GM23248 (cell line): ENCODE data around the gene CCDC73. TPM values are rescaled to one million over a fixed set of nuclear protein-coding genes. Genes with fewer than 3 reads are reported as not detected.

Source experiments
- DNase-seq: peaks from one replicate; pipeline ENCODE4 v3.0.0-alpha.2; 2015
- H2AFZ ChIP-seq: fragments of 200-600 bp; sonication (generic); 2 replicates; pipeline ENCODE4 v1.6.1; 2016; ENCODE audit warnings: antibody characterized with exemption
- H3F3A ChIP-seq: fragments of 200-600 bp; sonication (generic); 2 replicates; pipeline ENCODE4 v1.6.1; 2016; ENCODE audit warnings: mild to moderate bottlenecking, antibody characterized with exemption, mixed run types; ENCODE audit not compliant: insufficient read depth
- H3K27ac ChIP-seq: fragments of 200-600 bp; sonication (generic); 2 replicates; pipeline ENCODE4 v1.5.1; 2016; ENCODE audit warnings: mild to moderate bottlenecking
- H3K27me3 ChIP-seq: fragments of 200-600 bp; sonication (generic); replicated peaks from 2 replicates; pipeline ENCODE4 v1.6.1; 2016; ENCODE audit warnings: mild to moderate bottlenecking; ENCODE audit not compliant: insufficient read depth
- H3K36me3 ChIP-seq: fragments of 200-600 bp; sonication (generic); 2 replicates; pipeline ENCODE4 v1.6.1; 2016; ENCODE audit warnings: low read depth, mild to moderate bottlenecking
- H3K4me1 ChIP-seq: fragments of 200-600 bp; sonication (generic); 2 replicates; pipeline ENCODE4 v1.6.1; 2016; ENCODE audit warnings: mild to moderate bottlenecking; ENCODE audit not compliant: insufficient read depth
- H3K4me2 ChIP-seq: fragments of 200-600 bp; sonication (generic); one replicate; pipeline ENCODE4 v1.6.1; 2016; ENCODE audit warnings: mild to moderate bottlenecking; ENCODE audit not compliant: unreplicated experiment
- H3K4me3 ChIP-seq: fragments of 200-600 bp; sonication (generic); 2 replicates; pipeline ENCODE4 v1.5.1; 2016; ENCODE audit warnings: mild to moderate bottlenecking
- H3K79me2 ChIP-seq: fragments of 200-600 bp; sonication (generic); 2 replicates; pipeline ENCODE4 v1.6.1; 2016; ENCODE audit warnings: mild to moderate bottlenecking; ENCODE audit not compliant: insufficient read depth
- H3K9ac ChIP-seq: fragments of 200-600 bp; sonication (generic); 2 replicates; pipeline ENCODE4 v1.6.1; 2016; ENCODE audit warnings: mild to moderate bottlenecking
- H3K9me2 ChIP-seq: fragments of 200-600 bp; sonication (generic); 2 replicates; pipeline ENCODE4 v1.6.1; 2016; ENCODE audit warnings: mixed run types, mild to moderate bottlenecking, moderate library complexity; ENCODE audit not compliant: insufficient read depth
- H3K9me3 ChIP-seq: fragments of 200-600 bp; sonication (generic); one replicate; pipeline ENCODE4 v1.6.1; 2017; ENCODE audit warnings: low read depth
- H4K20me1 ChIP-seq: fragments of 200-600 bp; sonication (generic); 2 replicates; pipeline ENCODE4 v1.6.0; 2016; ENCODE audit not compliant: insufficient read depth
- EZH2 ChIP-seq: fragments of 200-600 bp; sonication (generic); IDR thresholded peaks from 2 replicates; pipeline ENCODE4 v1.6.1; 2018; ENCODE audit warnings: antibody characterized with exemption, mild to moderate bottlenecking; ENCODE audit not compliant: insufficient read depth, poor library complexity, severe bottlenecking
- EZH2phosphoT487 ChIP-seq: fragments of 200-600 bp; sonication (generic); IDR thresholded peaks from 2 replicates; pipeline ENCODE4 v1.6.1; 2018; ENCODE audit warnings: antibody characterized with exemption, moderate library complexity, mild to moderate bottlenecking, low read depth; ENCODE audit not compliant: insufficient read depth
- WGBS, 2 experiments: methylation state at CpG; one replicate each; pipeline ENCODE4 v1.1.6; 2015 to 2017; ENCODE audit warnings: low lambda C conversion rate in 2 of 2, low coverage in 1 of 2; ENCODE audit errors: missing lambda C conversion rate in 2 of 2; 5-methylcytosine and 5-hydroxymethylcytosine counted together
- in situ Hi-C: fragments of 300-500 bp; cut with MboI; formaldehyde crosslinking; loops from 2 replicates; pipeline ENCODE4 v1.15.0; 2020
- polyA plus RNA-seq: library from polyadenylated mRNA; unstranded; fragments of >200 nt; fragmentation: Nextera tagmentation; extraction: Ambion mirVana; gene quantifications from 2 replicates; pipeline ENCODE4 v1.2.1, GENCODE V29; 2016
- total RNA-seq: library from RNA; depleted of rRNA; stranded (reverse); fragments of >200 nt; shearing (Covaris generic); gene quantifications from 2 replicates; pipeline ENCODE4 v1.2.3, GENCODE V29; 2014

Gene CCDC73
- total and polyA plus RNA-seq, 2 experiments from 2014 or later: not detected

- no peak overlapping the region for H3K9ac ChIP-seq
- H3K4me3 ChIP-seq: no peak overlapping the region
- H3K4me2 ChIP-seq: no peak overlapping the region
- no peaks in the 10 kb centered on the region for H3F3A ChIP-seq
- in situ Hi-C loops: no loop called here
- H2AFZ ChIP-seq: no peak overlapping the region
- DNase-seq: no peak
- H3K27me3 ChIP-seq: no peaks in the 10 kb centered on the region
- WGBS, 2 experiments: 43 to 48% methylated on average over 2 of the region's 2 CpGs
- no peaks in the 10 kb centered on the region for H4K20me1 ChIP-seq
- no peaks in the 10 kb centered on the region for H3K36me3 ChIP-seq
- TF ChIP-seq EZH2: no peak
- no peak for TF ChIP-seq EZH2phosphoT487
- no peaks in the 10 kb centered on the region for H3K9me3 ChIP-seq
- no peak overlapping the region for H3K27ac ChIP-seq
- no peaks in the 10 kb centered on the region for H3K79me2 ChIP-seq
- no peaks in the 10 kb centered on the region for H3K9me2 ChIP-seq
- no peaks in the 10 kb centered on the region for H3K4me1 ChIP-seq
These were observed 158.6 kb downstream of the CCDC73 start for GRCh38 chr11:32635819-32636218.

DNA sequence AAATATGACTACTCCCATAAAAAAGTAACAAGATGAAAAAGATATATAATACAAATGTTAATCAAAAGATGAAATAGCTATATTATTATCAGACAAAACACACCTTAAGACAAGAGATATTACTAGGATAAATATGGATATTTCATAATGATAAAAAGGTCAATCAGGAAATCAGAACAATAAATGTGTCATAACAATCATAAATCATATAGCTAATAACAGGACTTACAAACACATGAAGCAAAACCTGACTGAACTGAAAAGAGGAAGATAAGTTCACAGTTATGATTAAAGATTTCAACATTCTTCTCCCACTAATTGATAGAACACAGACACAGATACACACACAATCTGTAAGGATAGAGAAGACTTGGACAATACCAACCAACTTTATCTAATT, 163.6 kb downstream of the CCDC73 start:
- no peak overlapping the region for H2AFZ ChIP-seq
- no peak overlapping the region for H3K4me3 ChIP-seq
- no peaks in the 10 kb centered on the region for H4K20me1 ChIP-seq
- no peak for TF ChIP-seq EZH2
- TF ChIP-seq EZH2phosphoT487: no peak
- no peaks in the 10 kb centered on the region for H3K9me3 ChIP-seq
- H3K27me3 ChIP-seq: no peaks in the 10 kb centered on the region
- in situ Hi-C loops: no loop called here
- H3K27ac ChIP-seq: no peak overlapping the region
- no peak overlapping the region for H3K4me2 ChIP-seq
- no peak overlapping the region for H3K9ac ChIP-seq
- H3F3A ChIP-seq: no peaks in the 10 kb centered on the region
- no peaks in the 10 kb centered on the region for H3K9me2 ChIP-seq
- H3K79me2 ChIP-seq: no peaks in the 10 kb centered on the region
- DNase-seq: no peak
- H3K36me3 ChIP-seq: no peaks in the 10 kb centered on the region
- no peaks in the 10 kb centered on the region for H3K4me1 ChIP-seq

- Histone ChIP-seq H2AFZ (no peak overlapping the region), H3K36me3 (no peaks in the 10 kb centered on the region), H3K9me3 (no peaks in the 10 kb centered on the region), H3K4me3 (no peak overlapping the region), H3K79me2 (no peaks in the 10 kb centered on the region), H3K9me2 (no peaks in the 10 kb centered on the region), H3K27me3 (no peaks in the 10 kb centered on the region), H3K9ac (no peak overlapping the region), H4K20me1 (no peaks in the 10 kb centered on the region), H3K27ac (no peak overlapping the region), H3K4me1 (no peaks in the 10 kb centered on the region), H3K4me2 (no peak overlapping the region), H3F3A (no peaks in the 10 kb centered on the region)
- 73 to 81% methylated on average over 4 of the region's 4 CpGs for WGBS, 2 experiments
- TF ChIP-seq EZH2phosphoT487 (no peak), EZH2 (no peak)
- in situ Hi-C loops: no loop called here
- DNase-seq: no peak
These were observed 177.6 kb downstream of the CCDC73 start for GRCh38 chr11:32616903-32617302.

- Histone ChIP-seq H3K79me2 (no peaks in the 10 kb centered on the region), H2AFZ (no peak overlapping the region), H3K9me2 (no peaks in the 10 kb centered on the region), H3K9ac (no peak overlapping the region), H3K4me1 (no peaks in the 10 kb centered on the region), H3K4me2 (no peak overlapping the region), H3K4me3 (no peak overlapping the region), H3K36me3 (no peaks in the 10 kb centered on the region), H3K27me3 (no peaks in the 10 kb centered on the region), H3F3A (no peaks in the 10 kb centered on the region), H3K9me3 (no peaks in the 10 kb centered on the region), H4K20me1 (no peaks in the 10 kb centered on the region), H3K27ac (no peak overlapping the region)
- TF ChIP-seq EZH2 (no peak), EZH2phosphoT487 (no peak)
- in situ Hi-C loops: no loop called here
- no peak for DNase-seq
These were observed 179.0 kb downstream of the CCDC73 start for GRCh38 chr11:32615422-32615821.

- WGBS, 2 experiments: 36 to 39% methylated on average over 4 of the region's 4 CpGs
- H3K27me3 ChIP-seq: no peaks in the 10 kb centered on the region
- no peak overlapping the region for H3K4me2 ChIP-seq
- H3K9me3 ChIP-seq: no peaks in the 10 kb centered on the region
- in situ Hi-C loops: no loop called here
- H3K36me3 ChIP-seq: no peaks in the 10 kb centered on the region
- H3K4me1 ChIP-seq: no peaks in the 10 kb centered on the region
- no peak for DNase-seq
- no peaks in the 10 kb centered on the region for H4K20me1 ChIP-seq
- H3K27ac ChIP-seq: no peak overlapping the region
- no peaks in the 10 kb centered on the region for H3F3A ChIP-seq
- TF ChIP-seq EZH2phosphoT487 (no peak), EZH2 (no peak)
- no peaks in the 10 kb centered on the region for H3K9me2 ChIP-seq
- H3K9ac ChIP-seq: no peak overlapping the region
- no peak overlapping the region for H2AFZ ChIP-seq
- no peak overlapping the region for H3K4me3 ChIP-seq
- no peaks in the 10 kb centered on the region for H3K79me2 ChIP-seq
These were observed 180.8 kb downstream of the CCDC73 start for GRCh38 chr11:32613500-32614151.
